ENCODE measurements around the gene ADCY3.

The ADCY3 gene

DNA sequence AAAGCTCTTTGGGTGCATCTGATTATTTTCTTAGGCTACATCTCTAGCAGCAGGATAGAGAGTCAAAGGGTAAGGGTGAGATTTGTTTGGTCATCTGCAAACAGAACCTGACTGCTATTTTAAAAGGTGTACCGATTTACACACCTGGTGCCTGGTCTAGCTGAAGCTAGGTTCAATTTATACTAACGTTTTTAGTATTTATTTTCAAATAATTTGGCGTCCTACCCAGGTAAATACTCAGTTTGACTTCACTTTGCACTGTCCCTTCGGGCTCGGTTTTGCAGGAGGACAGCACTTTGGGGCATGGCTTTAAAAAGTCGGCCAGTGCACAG, 127.5 kb downstream of the ADCY3 start:
- H3K4me3 ChIP-seq (ENCODE audit: low read length), result peak overlapping the region; percentile 78
- TF ChIP-seq CTCF (IDR thresholded peaks at IDR 0.05; ENCODE audit: insufficient read depth, low read depth, low read length, missing control alignments), result no peak
- DNase-seq (ENCODE audit: low read depth), result no peak

DNA sequence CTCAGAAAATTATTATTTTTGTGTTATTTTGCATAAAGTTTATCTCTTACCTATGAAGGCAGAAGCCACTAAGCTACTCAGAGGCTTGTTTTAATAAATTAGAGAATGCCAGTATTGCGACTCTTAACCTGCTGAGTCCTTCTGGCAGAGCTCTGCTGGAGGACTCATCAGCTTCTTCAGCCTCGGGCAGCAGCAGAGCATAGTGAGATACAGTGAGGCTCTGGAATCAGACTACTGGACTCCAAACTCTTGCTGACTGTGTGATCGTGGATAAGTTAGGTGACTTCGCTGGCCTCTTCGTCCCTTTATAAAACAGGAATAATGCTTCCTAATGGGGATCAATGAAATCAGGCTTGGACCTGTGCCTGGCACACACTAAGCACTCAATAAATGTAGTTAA, 128.6 kb downstream of the ADCY3 start:
- no peak for DNase-seq (ENCODE audit: low read depth)
- H3K4me3 ChIP-seq (ENCODE audit: low read length), result no peak overlapping the region
- no peak for TF ChIP-seq CTCF (IDR thresholded peaks at IDR 0.05; ENCODE audit: insufficient read depth, low read depth, low read length, missing control alignments)

DNA sequence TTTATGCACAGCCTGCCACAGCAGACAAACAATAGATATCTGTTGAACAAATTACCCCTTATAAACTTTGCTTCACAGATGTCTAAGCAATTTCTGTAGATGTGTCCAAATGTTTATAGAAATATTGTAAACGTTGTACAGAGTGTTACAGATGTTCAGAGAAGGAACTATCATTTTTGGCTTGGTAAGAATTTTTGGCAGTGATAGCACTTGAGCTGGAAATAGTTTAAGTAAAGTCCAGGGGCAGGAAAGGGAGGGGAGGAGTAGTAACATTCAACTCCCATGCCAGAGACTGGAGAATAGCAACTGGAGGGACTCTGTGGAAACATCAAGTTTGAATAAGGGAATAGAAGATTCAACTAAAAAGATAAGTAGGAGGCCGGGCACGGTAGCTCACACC, 131.2 kb downstream of the ADCY3 start:
- TF ChIP-seq CTCF (IDR thresholded peaks at IDR 0.05; ENCODE audit: insufficient read depth, low read depth, low read length, missing control alignments), result no peak
- DNase-seq (ENCODE audit: low read depth), result no peak
- no peak overlapping the region for H3K4me3 ChIP-seq (ENCODE audit: low read length)

DNA sequence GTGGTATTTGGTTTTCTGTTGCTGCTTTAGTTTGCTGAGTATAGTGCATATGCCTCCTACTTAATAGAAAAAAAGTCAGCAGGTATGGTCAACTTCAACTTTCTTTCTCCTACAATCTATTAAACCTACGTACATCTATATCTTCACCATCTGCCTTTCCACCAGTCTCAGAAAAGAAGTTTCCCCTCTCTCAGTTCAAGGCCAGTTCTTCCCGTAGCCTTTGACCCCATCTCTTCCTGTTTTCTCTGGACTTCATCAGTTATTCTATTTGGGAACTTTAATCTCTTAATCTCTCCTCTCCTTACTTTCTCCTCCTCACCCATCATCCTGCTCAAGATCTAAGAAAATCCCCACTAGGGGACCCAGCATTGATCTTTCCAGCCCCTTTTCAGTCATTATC, 132.5 kb downstream of the ADCY3 start:
- no peak overlapping the region for H3K4me3 ChIP-seq (ENCODE audit: low read length)
- no peak for TF ChIP-seq CTCF (IDR thresholded peaks at IDR 0.05; ENCODE audit: insufficient read depth, low read depth, low read length, missing control alignments)
- no peak for DNase-seq (ENCODE audit: low read depth)

- no peak for TF ChIP-seq CTCF (IDR thresholded peaks at IDR 0.05; ENCODE audit: insufficient read depth, low read depth, low read length, missing control alignments)
- no peak overlapping the region for H3K4me3 ChIP-seq (ENCODE audit: low read length)
- DNase-seq (ENCODE audit: low read depth), result no peak
Observed at GRCh38 chr2:24785671-24786321, 134.2 kb downstream of the ADCY3 start.

DNA sequence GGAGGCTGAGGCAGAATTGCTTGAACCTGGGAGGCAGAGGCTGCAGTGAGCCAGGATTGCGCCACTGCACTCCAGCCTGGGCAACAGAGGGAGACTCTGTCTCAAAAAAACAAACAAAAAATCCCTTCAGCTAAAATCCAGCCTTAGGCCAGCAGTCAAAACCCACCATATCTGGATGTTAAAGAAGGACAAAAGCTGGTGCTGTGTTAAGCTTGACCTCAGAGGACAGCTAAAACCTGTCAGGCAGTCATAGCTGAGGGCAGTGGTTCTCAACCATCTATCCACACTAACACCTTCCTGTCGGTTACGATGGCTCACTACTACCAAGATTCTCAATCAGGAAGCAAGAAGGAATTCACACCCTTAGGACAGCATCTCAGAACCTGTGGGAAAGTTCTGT, 136.4 kb downstream of the ADCY3 start:
- DNase-seq (ENCODE audit: low read depth), result no peak
- TF ChIP-seq CTCF (IDR thresholded peaks at IDR 0.05; ENCODE audit: insufficient read depth, low read depth, low read length, missing control alignments), result no peak
- H3K4me3 ChIP-seq (ENCODE audit: low read length), result no peak overlapping the region

DNA sequence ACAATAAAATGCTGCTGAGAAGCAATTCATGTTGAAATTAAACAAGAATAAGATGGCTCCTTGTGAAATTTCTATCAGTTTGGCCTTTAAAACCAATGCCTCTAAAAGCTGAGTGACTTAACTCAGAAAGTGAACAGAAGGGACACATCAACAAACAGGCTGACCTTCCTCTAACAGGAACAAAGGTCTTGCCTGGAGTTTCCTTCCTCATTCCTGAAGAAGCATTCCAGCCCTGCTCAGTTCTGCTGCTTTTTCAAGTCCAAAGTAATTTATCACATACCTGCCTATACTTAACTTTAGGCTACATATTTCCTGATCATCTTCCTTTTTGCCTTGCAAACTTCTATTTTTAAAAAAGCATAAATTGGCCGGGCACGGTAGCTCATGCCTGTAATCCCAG, 140.9 kb downstream of the ADCY3 start:
- TF ChIP-seq CTCF (IDR thresholded peaks at IDR 0.05; ENCODE audit: insufficient read depth, low read depth, low read length, missing control alignments), result no peak
- H3K4me3 ChIP-seq (ENCODE audit: low read length), result no peak overlapping the region
- DNase-seq (ENCODE audit: low read depth), result no peak

Data from epithelial cell of esophagus (primary cell).